Astrocyte of the cerebellum (primary cell): ENCODE results near the gene CDH4.

ENCODE experiments used
- DNase-seq: peaks from one replicate; pipeline ENCODE4 v3.0.0-alpha.2; 2011; ENCODE audit warnings: low read depth
- H3K4me3 ChIP-seq: 2 replicates; pipeline ENCODE4 v1.5.1; 2011; ENCODE audit warnings: mild to moderate bottlenecking, low read depth, low read length, moderate library complexity
- CTCF ChIP-seq: IDR thresholded peaks from 2 replicates; pipeline ENCODE4 v1.5.1; 2012; ENCODE audit warnings: low read length, low read depth, moderate library complexity, mild to moderate bottlenecking; ENCODE audit errors: missing control alignments
- in situ Hi-C: cut with HindIII; loops from 2 replicates; pipeline ENCODE4 v1.10.0; 2017; ENCODE audit warnings: low sequenced_read_pairs

CDH4 gene

GRCh38 chr20:61233590-61233989 is 18.5 kb upstream of the CDH4 start:
- in situ Hi-C loops = loop anchor here (25.0 kb wide), 1 partner anchor 1021 kb away; no protein-coding TSS in a partner anchor
- no peak overlapping the region for H3K4me3 ChIP-seq
- DNase-seq = no peak
- no peak for TF ChIP-seq CTCF

DNA sequence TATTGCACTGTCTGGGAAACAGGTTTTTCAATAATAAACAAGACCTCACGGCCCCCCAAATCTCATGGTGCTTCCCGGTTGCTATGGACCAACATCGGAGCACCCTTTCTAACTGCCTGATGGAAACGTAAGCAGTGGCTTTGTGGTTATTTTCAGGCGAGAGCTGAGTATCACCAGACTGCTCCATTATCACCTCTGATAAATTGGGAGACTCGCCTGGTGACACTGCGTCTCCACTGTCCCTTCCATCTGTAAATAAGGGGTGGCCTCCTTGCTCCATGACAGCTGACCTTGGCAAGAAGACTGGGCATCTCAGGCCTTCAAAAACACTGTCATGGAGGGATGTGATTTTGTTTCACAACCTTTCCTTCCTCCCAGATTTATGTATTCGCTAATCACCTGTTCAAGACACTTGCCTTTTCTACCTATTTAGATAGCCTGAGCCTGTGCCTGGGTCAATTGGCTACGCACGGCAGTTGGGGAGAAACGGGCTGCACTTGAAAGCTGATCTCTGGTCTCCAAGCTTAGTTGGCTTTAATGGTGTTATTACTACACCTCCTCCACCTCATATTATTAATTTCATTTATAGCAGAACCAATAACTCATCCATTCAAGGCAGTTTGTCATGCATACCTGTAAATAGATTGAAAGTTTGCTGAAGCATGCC is 17.7 kb upstream of the CDH4 start:
- in situ Hi-C loops = loop anchor here (25.0 kb wide), 1 partner anchor 1022 kb away; no protein-coding TSS in a partner anchor
- no peak for TF ChIP-seq CTCF
- no peak overlapping the region for H3K4me3 ChIP-seq
- DNase-seq = no peak

DNA sequence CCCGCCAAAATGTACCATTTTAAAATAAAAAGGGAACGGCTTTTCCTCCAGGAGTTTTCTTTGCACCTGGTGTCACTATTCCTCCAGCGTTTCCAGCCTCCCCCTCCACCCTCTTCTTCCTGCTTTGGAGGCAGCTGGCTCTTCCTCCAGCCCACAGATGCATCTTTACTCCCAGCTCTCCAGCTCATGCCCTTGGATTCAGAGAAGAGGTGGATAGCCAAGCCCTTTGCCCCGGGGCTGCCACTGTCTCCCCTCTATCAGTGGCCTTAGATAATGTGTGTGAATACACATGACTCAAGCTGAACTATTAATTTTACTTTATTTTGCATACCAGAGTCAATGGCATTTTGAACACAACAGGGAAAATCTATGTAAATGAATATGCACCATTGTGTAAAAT is 15.3 kb upstream of the CDH4 start:
- in situ Hi-C loops = loop anchor here (25.0 kb wide), 1 partner anchor 1024 kb away; no protein-coding TSS in a partner anchor
- H3K4me3 ChIP-seq = no peak overlapping the region
- no peak for DNase-seq
- no peak for TF ChIP-seq CTCF

DNA sequence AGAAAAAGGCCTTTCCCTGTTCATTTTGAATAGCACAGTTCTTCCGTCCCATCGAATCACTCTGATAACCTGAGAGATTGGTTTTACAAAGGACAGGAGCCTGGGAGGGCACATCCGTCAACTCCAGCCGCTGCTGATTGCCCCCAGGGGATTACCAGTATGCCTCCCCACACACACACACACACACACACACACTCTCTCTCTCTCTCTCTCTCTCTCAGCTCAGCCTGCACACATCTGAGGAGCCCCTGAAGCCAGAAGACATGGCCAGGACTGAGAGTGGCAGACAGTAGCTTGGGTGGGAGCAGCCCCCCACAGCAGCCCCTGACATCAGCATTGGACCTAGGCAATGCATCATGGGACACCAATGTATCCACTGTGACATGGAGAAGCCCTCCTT is 13.2 kb upstream of the CDH4 start:
- in situ Hi-C loops = loop anchor here (25.0 kb wide), 1 partner anchor 1027 kb away; no protein-coding TSS in a partner anchor
- no peak for DNase-seq
- H3K4me3 ChIP-seq = no peak overlapping the region
- no peak for TF ChIP-seq CTCF

DNA sequence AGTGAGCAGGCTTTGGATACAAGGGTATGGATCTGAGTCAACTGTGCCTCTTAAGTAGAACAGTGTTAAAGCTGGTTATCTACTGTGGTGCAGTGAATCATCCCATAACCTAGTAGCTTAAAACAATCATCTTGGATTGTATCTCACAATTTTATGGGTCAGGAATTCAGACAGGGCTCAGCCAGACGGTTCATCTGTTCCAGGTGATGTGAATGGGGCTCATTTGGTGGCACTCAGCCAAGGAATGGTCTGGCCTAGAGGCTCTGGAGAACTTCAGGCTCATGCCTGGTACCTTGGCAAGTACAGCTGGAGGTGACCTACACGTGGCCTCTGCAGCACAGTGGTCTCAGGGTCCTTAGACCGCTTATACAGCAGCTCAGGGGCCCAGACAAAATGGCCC is 11.2 kb upstream of the CDH4 start:
- TF ChIP-seq CTCF = no peak
- no peak for DNase-seq
- in situ Hi-C loops = loop anchor here (25.0 kb wide), 1 partner anchor 1029 kb away; no protein-coding TSS in a partner anchor
- no peak overlapping the region for H3K4me3 ChIP-seq

- in situ Hi-C loops = loop anchor here (25.0 kb wide), 1 partner anchor 1032 kb away; no protein-coding TSS in a partner anchor
- no peak overlapping the region for H3K4me3 ChIP-seq
- no peak for TF ChIP-seq CTCF
- DNase-seq = no peak
Observed at GRCh38 chr20:61244213-61244612, 7.8 kb upstream of the CDH4 start.
